Adrenal gland (tissue), 5 donors: ENCODE data around the gene GJA3.

ENCODE experiments used
- CTCF ChIP-seq, 6 experiments: fragments of 450-650 bp in 4 of 6; fragments of 200-600 bp in 2 of 6; sonication (generic) in 1 of 6; IDR thresholded peaks; 1 replicate in 5 of 6; 2 replicates in 1 of 6; pipeline versions ENCODE4 v1.5.1 to v1.8.0; 2016 to 2021; ENCODE audit warnings: antibody characterized with exemption in 6 of 6, mild to moderate bottlenecking in 2 of 6, moderate library complexity in 1 of 6
- POLR2A ChIP-seq, 2 donors: fragments of 450-650 bp; IDR thresholded peaks; one replicate each; pipeline ENCODE4 v1.6.1; 2017; ENCODE audit warnings: antibody characterized with exemption in 2 of 2, mild to moderate bottlenecking in 2 of 2, moderate library complexity in 1 of 2
- donor health status: DM: no; HTN: no; CAD: no.

DNA sequence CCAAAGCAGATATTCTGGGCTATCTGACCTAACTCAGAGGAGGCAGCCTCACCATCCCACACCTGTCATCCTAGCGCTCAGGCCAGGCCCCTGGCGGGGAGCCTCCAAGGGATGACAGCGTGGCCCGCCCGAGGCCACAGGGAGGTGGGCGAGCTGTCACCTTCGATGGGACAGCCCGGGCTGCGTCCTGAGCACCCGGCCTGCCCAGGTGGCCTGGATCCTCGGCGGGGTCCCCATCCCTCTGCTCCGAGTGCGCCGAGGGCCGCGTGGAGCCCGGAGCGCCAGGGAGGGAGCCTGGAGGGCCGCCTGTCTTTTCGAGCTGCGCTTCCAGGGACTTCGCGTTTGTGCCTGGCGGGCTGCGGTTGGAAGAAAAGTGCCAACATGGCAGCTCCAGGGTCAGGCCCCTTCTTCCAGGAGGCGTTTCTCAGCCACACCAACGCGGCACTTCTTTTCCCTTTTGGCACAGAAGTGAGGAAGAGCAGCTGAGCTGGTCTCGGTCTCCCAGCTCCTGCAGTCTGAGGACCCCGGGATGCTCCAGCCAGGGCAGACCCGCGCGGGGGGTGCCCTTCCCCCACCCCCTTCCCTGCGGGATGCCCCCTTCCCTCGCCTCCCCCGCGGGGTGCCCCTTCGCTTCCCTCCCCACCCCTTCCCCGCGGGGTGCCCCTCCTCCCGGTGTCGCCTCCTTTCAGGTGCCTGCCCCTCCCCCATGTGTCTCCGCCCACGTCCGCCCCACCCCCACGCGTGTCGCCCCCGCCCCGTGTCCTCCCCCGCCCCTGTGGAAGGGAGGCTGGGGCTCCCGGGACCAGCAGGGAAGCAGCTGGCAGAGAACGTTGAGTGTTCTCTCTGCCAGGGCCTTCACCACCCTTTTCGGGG, 42.3 kb downstream of the GJA3 start:
- peak in 1 of 6 experiments; percentile 9 for TF ChIP-seq CTCF (IDR thresholded peaks at IDR 0.05)
- no peak for TF ChIP-seq POLR2A (IDR thresholded peaks at IDR 0.05)
